ENCODE data around the gene SLC10A6.

The SLC10A6 gene

GRCh38 chr4:86846921-86847320 is 2.3 kb downstream of the SLC10A6 start:
- no peak for DNase-seq

- DNase-seq, result no peak
These were observed 3.6 kb downstream of the SLC10A6 start for GRCh38 chr4:86845593-86845992.

GRCh38 chr4:86841309-86841708 is 7.9 kb downstream of the SLC10A6 start:
- no peak for DNase-seq

GRCh38 chr4:86840858-86841257 is 8.3 kb downstream of the SLC10A6 start:
- DNase-seq, result no peak

GRCh38 chr4:86837691-86838503 is 11.3 kb downstream of the SLC10A6 start:
- DNase-seq, result peak; percentile 38

GRCh38 chr4:86835677-86836076 is 13.5 kb downstream of the SLC10A6 start:
- DNase-seq, result no peak

- no peak for DNase-seq
These were observed 14.3 kb downstream of the SLC10A6 start for GRCh38 chr4:86834901-86835300.

GRCh38 chr4:86833615-86834014 is 15.6 kb downstream of the SLC10A6 start:
- no peak for DNase-seq

GRCh38 chr4:86831262-86832130 is 17.7 kb downstream of the SLC10A6 start:
- peak; percentile 76 for DNase-seq

GRCh38 chr4:86825511-86825910 is 23.7 kb downstream of the SLC10A6 start:
- DNase-seq, result no peak

- no peak for DNase-seq
These were observed 27.0 kb downstream of the SLC10A6 start for GRCh38 chr4:86822136-86822535.

- DNase-seq, result no peak
These were observed 28.0 kb downstream of the SLC10A6 start for GRCh38 chr4:86821151-86821550.

- DNase-seq, result no peak
These were observed 29.6 kb downstream of the SLC10A6 start for GRCh38 chr4:86819561-86819960.

GRCh38 chr4:86818841-86819240 is 30.3 kb downstream of the SLC10A6 start:
- no peak for DNase-seq

GRCh38 chr4:86818211-86818610 is 31.0 kb downstream of the SLC10A6 start:
- no peak for DNase-seq

- DNase-seq, result no peak
These were observed 32.5 kb downstream of the SLC10A6 start for GRCh38 chr4:86816501-86817273.

- DNase-seq, result no peak
These were observed 33.5 kb downstream of the SLC10A6 start for GRCh38 chr4:86815653-86816052.

- no peak for DNase-seq
These were observed 38.3 kb downstream of the SLC10A6 start for GRCh38 chr4:86810847-86811246.

GRCh38 chr4:86809809-86810208 is 39.4 kb downstream of the SLC10A6 start:
- no peak for DNase-seq

GRCh38 chr4:86791126-86791525 is 58.1 kb downstream of the SLC10A6 start:
- no peak for DNase-seq

- DNase-seq, result no peak
These were observed 60.4 kb downstream of the SLC10A6 start for GRCh38 chr4:86788826-86789225.

- DNase-seq, result peak; percentile 11
These were observed 71.0 kb downstream of the SLC10A6 start for GRCh38 chr4:86778175-86778574.

- DNase-seq, result no peak
These were observed 74.1 kb downstream of the SLC10A6 start for GRCh38 chr4:86775061-86775460.
